Measurements from ENCODE around the gene PLEKHG5.

Gene PLEKHG5

GRCh38 chr1:6510493-6510892, 19.0 kb upstream of the PLEKHG5 start:
- H3K4me1 ChIP-seq (ENCODE audit: control insufficient read depth, insufficient read depth, low read length) = no peaks in the 10 kb centered on the region

DNA sequence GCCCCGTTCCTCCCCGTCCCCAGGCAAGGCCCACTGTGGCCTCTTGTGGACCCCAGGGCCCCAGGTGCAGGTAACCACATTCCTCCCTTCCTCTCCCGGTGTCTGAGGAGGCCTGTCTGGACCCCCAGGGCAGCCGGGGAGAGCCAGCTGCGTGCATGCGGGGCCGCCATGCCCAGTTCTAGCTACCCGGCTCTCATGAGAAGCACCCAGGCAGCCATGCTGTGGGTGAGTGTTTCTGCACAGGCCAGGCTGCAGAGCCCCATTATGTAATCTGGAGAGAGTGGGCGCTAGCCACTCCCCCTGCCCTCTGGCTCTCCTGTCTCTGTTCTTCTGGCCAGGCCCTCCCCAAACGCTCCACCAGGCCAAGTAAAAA, 18.4 kb upstream of the PLEKHG5 start:
- no peak overlapping the region for H3K27ac ChIP-seq (ENCODE audit: low read length)

More at GRCh38 chr1:6510493-6510892, 19.0 kb upstream of the PLEKHG5 start:
- Histone ChIP-seq H3K27ac (ENCODE audit: low read length) (no peak overlapping the region), H3K27me3 (ENCODE audit: control insufficient read depth in 1 of 2, insufficient read depth in 2 of 2, low read length in 2 of 2) (peaks cover 0 to 2% of the 10 kb centered on the region in 2 donors), H3K9ac (ENCODE audit: low read length in 2 of 2) (no peak overlapping the region), H3K9me3 (ENCODE audit: control insufficient read depth in 2 of 2, low read length in 2 of 2) (no peaks in the 10 kb centered on the region), H3K36me3 (ENCODE audit: control insufficient read depth in 2 of 2, insufficient read depth in 2 of 2, low read length in 2 of 2) (no peaks in the 10 kb centered on the region), H3K4me3 (ENCODE audit: low read length in 2 of 2) (no peak overlapping the region)

GRCh38 chr1:6509220-6509918, 17.9 kb upstream of the PLEKHG5 start:
- Histone ChIP-seq H3K27ac (ENCODE audit: low read length) (no peak overlapping the region), H3K4me3 (ENCODE audit: low read length in 2 of 2) (no peak overlapping the region), H3K27me3 (ENCODE audit: control insufficient read depth in 1 of 2, insufficient read depth in 2 of 2, low read length in 2 of 2) (peaks cover 0 to 2% of the 10 kb centered on the region in 2 donors), H3K4me1 (ENCODE audit: control insufficient read depth, insufficient read depth, low read length) (no peaks in the 10 kb centered on the region), H3K9ac (ENCODE audit: low read length in 2 of 2) (no peak overlapping the region), H3K9me3 (ENCODE audit: control insufficient read depth in 2 of 2, low read length in 2 of 2) (no peaks in the 10 kb centered on the region), H3K36me3 (ENCODE audit: control insufficient read depth in 2 of 2, insufficient read depth in 2 of 2, low read length in 2 of 2) (no peaks in the 10 kb centered on the region)

More for the DNA sequence above, 18.4 kb upstream of the PLEKHG5 start:
- Histone ChIP-seq H3K4me3 (ENCODE audit: low read length in 2 of 2) (no peak overlapping the region), H3K27me3 (ENCODE audit: control insufficient read depth in 1 of 2, insufficient read depth in 2 of 2, low read length in 2 of 2) (peaks cover 0 to 2% of the 10 kb centered on the region in 2 donors), H3K4me1 (ENCODE audit: control insufficient read depth, insufficient read depth, low read length) (no peaks in the 10 kb centered on the region), H3K9ac (ENCODE audit: low read length in 2 of 2) (no peak overlapping the region), H3K9me3 (ENCODE audit: control insufficient read depth in 2 of 2, low read length in 2 of 2) (no peaks in the 10 kb centered on the region), H3K36me3 (ENCODE audit: control insufficient read depth in 2 of 2, insufficient read depth in 2 of 2, low read length in 2 of 2) (no peaks in the 10 kb centered on the region)

DNA sequence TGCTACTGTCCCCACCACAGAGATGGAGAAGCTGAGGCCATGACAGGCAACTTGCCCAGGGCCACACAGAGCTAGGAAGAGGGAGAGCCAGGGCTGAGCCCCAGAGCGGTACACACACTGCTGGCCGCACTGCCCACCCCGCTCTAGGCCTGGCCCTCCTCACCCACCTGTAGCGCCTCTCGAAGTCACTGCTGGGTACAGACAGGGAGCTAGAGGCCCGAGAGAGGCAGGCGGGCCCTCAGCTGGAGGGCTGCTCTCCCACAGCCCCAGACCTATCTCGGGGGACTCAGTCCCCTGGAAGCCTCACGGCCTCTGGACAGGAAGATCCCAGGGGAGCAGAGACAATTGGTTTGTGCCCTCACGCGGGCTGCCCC, 17.3 kb upstream of the PLEKHG5 start:
- Histone ChIP-seq H3K9me3 (ENCODE audit: control insufficient read depth in 2 of 2, low read length in 2 of 2) (no peaks in the 10 kb centered on the region), H3K27me3 (ENCODE audit: control insufficient read depth in 1 of 2, insufficient read depth in 2 of 2, low read length in 2 of 2) (peaks cover 0 to 2% of the 10 kb centered on the region in 2 donors), H3K36me3 (ENCODE audit: control insufficient read depth in 2 of 2, insufficient read depth in 2 of 2, low read length in 2 of 2) (no peaks in the 10 kb centered on the region), H3K27ac (ENCODE audit: low read length) (no peak overlapping the region), H3K4me3 (ENCODE audit: low read length in 2 of 2) (no peak overlapping the region), H3K4me1 (ENCODE audit: control insufficient read depth, insufficient read depth, low read length) (no peaks in the 10 kb centered on the region), H3K9ac (ENCODE audit: low read length in 2 of 2) (no peak overlapping the region)

DNA sequence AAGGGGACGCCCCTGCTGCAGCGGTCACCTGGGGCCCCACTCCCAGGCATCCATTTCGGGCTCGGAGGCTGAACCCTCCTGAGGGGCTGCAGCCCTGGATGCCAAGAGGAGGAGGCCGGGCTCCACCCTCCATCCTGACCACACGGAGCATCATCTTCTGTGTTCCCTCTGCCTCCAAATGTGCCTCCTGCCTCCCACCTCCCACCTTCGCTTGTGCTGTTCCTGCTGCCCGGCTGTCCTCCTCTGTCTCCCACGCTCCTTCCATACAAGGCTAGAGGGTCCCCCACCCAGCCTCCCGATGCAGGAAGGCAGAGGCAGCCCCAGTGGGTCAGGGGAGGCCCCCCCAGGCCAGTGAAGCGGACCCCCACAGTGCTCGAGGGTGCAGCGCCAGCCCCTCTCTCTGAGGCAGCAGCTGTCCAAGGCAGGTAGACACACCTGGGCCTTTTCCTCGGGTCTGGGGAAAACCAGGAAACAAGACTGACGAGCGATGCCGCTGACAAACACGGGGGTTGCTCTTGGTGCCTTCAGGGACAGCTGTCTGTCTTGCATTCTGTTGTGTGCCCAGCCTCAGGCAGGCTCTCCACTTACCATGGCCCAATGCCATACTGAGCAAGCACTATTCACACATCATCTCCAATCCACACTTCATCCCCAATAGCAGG, 16.8 kb upstream of the PLEKHG5 start:
- Histone ChIP-seq H3K4me1 (ENCODE audit: control insufficient read depth, insufficient read depth, low read length) (no peaks in the 10 kb centered on the region), H3K27ac (ENCODE audit: low read length) (no peak overlapping the region)

GRCh38 chr1:6507461-6507911, 16.0 kb upstream of the PLEKHG5 start:
- Histone ChIP-seq H3K9ac (ENCODE audit: low read length in 2 of 2) (no peak overlapping the region), H3K9me3 (ENCODE audit: control insufficient read depth in 2 of 2, low read length in 2 of 2) (no peaks in the 10 kb centered on the region), H3K36me3 (ENCODE audit: control insufficient read depth in 2 of 2, insufficient read depth in 2 of 2, low read length in 2 of 2) (no peaks in the 10 kb centered on the region), H3K27ac (ENCODE audit: low read length) (no peak overlapping the region), H3K27me3 (ENCODE audit: control insufficient read depth in 1 of 2, insufficient read depth in 2 of 2, low read length in 2 of 2) (peaks cover 0 to 2% of the 10 kb centered on the region in 2 donors), H3K4me3 (ENCODE audit: low read length in 2 of 2) (no peak overlapping the region), H3K4me1 (ENCODE audit: control insufficient read depth, insufficient read depth, low read length) (peaks cover 3% of the 10 kb centered on the region)

More for the DNA sequence above, 16.8 kb upstream of the PLEKHG5 start:
- H3K27me3 ChIP-seq (ENCODE audit: control insufficient read depth in 1 of 2, insufficient read depth in 2 of 2, low read length in 2 of 2) = peaks cover 0 to 2% of the 10 kb centered on the region in 2 donors
- no peak overlapping the region for H3K9ac ChIP-seq (ENCODE audit: low read length in 2 of 2)
- H3K4me3 ChIP-seq (ENCODE audit: low read length in 2 of 2) = no peak overlapping the region
- H3K9me3 ChIP-seq (ENCODE audit: control insufficient read depth in 2 of 2, low read length in 2 of 2) = no peaks in the 10 kb centered on the region
- no peaks in the 10 kb centered on the region for H3K36me3 ChIP-seq (ENCODE audit: control insufficient read depth in 2 of 2, insufficient read depth in 2 of 2, low read length in 2 of 2)

GRCh38 chr1:6507037-6507428, 15.6 kb upstream of the PLEKHG5 start:
- peaks cover 0 to 5% of the 10 kb centered on the region in 2 donors for H3K27me3 ChIP-seq (ENCODE audit: control insufficient read depth in 1 of 2, insufficient read depth in 2 of 2, low read length in 2 of 2)
- no peaks in the 10 kb centered on the region for H3K9me3 ChIP-seq (ENCODE audit: control insufficient read depth in 2 of 2, low read length in 2 of 2)
- H3K27ac ChIP-seq (ENCODE audit: low read length) = no peak overlapping the region
- peaks cover 4% of the 10 kb centered on the region for H3K4me1 ChIP-seq (ENCODE audit: control insufficient read depth, insufficient read depth, low read length)
- no peaks in the 10 kb centered on the region for H3K36me3 ChIP-seq (ENCODE audit: control insufficient read depth in 2 of 2, insufficient read depth in 2 of 2, low read length in 2 of 2)
- no peak overlapping the region for H3K4me3 ChIP-seq (ENCODE audit: low read length in 2 of 2)
- H3K9ac ChIP-seq (ENCODE audit: low read length in 2 of 2) = no peak overlapping the region

DNA sequence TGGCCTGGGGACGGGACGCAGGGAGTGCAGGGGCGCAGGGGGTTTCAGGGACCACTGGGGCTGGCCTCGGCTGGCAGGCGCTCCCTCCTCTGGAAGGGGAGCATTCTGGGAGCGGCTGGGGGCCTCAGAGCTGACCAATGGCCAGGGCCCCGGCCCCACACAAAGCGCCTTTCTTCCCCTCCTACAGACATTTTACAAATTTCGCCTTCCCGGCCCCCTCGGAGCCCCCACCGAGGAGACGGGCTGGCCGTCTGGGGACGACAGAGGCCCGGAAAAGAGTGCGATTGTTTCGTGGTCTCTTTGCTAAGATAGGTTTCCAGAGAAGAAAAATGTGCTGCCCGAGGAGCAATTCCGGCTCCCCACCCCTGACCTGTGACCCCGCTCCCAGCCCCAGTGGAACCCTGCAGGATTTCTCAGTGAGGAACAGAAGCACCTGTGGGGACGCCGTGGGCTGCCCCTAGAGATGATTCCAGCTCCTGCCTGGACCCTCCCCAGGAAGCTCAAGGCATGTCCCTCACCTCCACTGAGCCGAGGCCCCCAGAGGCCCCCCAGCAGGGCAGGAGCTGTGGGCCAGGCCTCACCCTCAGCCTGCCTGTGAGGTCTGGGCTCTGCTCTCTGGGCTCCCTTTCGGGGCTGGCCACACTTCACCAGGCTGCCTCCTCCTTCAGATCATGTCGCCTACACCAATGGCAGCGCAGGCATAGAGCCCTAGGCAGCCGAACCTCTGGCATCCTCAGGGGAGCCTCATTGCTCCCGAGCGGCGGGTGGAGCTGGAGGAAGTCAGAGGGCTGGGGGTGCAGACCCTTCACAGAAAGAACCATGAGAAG, 15.0 kb upstream of the PLEKHG5 start:
- Histone ChIP-seq H3K4me1 (ENCODE audit: control insufficient read depth, insufficient read depth, low read length) (peaks cover 4% of the 10 kb centered on the region), H3K4me3 (ENCODE audit: low read length in 2 of 2) (no peak overlapping the region), H3K27ac (ENCODE audit: low read length) (no peak overlapping the region), H3K27me3 (ENCODE audit: control insufficient read depth in 1 of 2, insufficient read depth in 2 of 2, low read length in 2 of 2) (peaks cover 0 to 5% of the 10 kb centered on the region in 2 donors), H3K36me3 (ENCODE audit: control insufficient read depth in 2 of 2, insufficient read depth in 2 of 2, low read length in 2 of 2) (no peaks in the 10 kb centered on the region), H3K9me3 (ENCODE audit: control insufficient read depth in 2 of 2, low read length in 2 of 2) (no peaks in the 10 kb centered on the region), H3K9ac (ENCODE audit: low read length in 2 of 2) (no peak overlapping the region)

GRCh38 chr1:6505367-6506209, 14.1 kb upstream of the PLEKHG5 start:
- Histone ChIP-seq H3K4me1 (ENCODE audit: control insufficient read depth, insufficient read depth, low read length) (peaks cover 9% of the 10 kb centered on the region), H3K27me3 (ENCODE audit: control insufficient read depth in 1 of 2, insufficient read depth in 2 of 2, low read length in 2 of 2) (peaks cover 0 to 5% of the 10 kb centered on the region in 2 donors), H3K27ac (ENCODE audit: low read length) (no peak overlapping the region), H3K36me3 (ENCODE audit: control insufficient read depth in 2 of 2, insufficient read depth in 2 of 2, low read length in 2 of 2) (no peaks in the 10 kb centered on the region), H3K4me3 (ENCODE audit: low read length in 2 of 2) (no peak overlapping the region), H3K9me3 (ENCODE audit: control insufficient read depth in 2 of 2, low read length in 2 of 2) (no peaks in the 10 kb centered on the region), H3K9ac (ENCODE audit: low read length in 2 of 2) (no peak overlapping the region)

DNA sequence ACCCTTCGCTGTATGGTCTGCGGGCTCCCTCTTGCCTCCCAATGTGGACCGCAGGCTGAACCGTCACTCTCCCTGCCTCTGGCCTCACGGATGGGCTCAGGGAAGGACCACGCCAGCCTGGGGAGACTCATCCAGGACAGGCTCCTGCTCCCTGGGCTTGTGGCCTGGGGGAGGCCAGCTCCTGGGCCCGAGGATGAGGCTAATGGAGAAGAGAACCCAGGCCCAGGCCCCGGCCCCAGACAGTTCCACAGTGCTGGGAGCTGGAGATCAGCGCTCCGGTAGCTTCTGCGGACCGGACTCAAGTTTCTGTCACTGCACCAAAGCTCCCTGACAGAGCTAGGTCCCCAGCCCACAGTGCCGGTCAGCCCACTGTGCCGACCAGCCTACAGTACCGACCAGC, 13.4 kb upstream of the PLEKHG5 start:
- Histone ChIP-seq H3K27me3 (ENCODE audit: control insufficient read depth in 1 of 2, insufficient read depth in 2 of 2, low read length in 2 of 2) (peaks cover 0 to 5% of the 10 kb centered on the region in 2 donors), H3K4me3 (ENCODE audit: low read length in 2 of 2) (no peak overlapping the region), H3K27ac (ENCODE audit: low read length) (no peak overlapping the region), H3K36me3 (ENCODE audit: control insufficient read depth in 2 of 2, insufficient read depth in 2 of 2, low read length in 2 of 2) (no peaks in the 10 kb centered on the region), H3K9me3 (ENCODE audit: control insufficient read depth in 2 of 2, low read length in 2 of 2) (no peaks in the 10 kb centered on the region), H3K9ac (ENCODE audit: low read length in 2 of 2) (no peak overlapping the region), H3K4me1 (ENCODE audit: control insufficient read depth, insufficient read depth, low read length) (peaks cover 9% of the 10 kb centered on the region)
